Spleen (tissue), 11 donors: ENCODE measurements around the gene NRXN3. TPM values are rescaled to one million over a fixed set of nuclear protein-coding genes. Genes with fewer than 3 reads are reported as not detected.
"Not testable (repeated sequence)": the region's sequence is repeated elsewhere in the genome, so short reads cannot be mapped to it uniquely, and the experiment has no call there.

ENCODE experiments used
- DNase-seq: peaks from one replicate; pipeline ENCODE4 v3.0.0-alpha.2; 2020
- H3K27ac ChIP-seq, 8 donors: fragments of 200-600 bp; sonication (generic) in 7 of 8; 1 replicate in 4 of 8; 2 replicates in 4 of 8; pipeline versions ENCODE4 v1.5.0 to v1.8.0; 2016 to 2021; ENCODE audit warnings: inconsistent platforms in 4 of 8, mild to moderate bottlenecking in 4 of 8, moderate library complexity in 1 of 8
- H3K27me3 ChIP-seq, 7 donors: fragments of 200-600 bp; sonication (generic) in 6 of 7; replicated peaks in 1 of 7; 1 replicate in 4 of 7; 2 replicates in 3 of 7; pipeline versions ENCODE4 v1.5.0 to v1.8.0; 2016 to 2021; ENCODE audit warnings: inconsistent platforms in 3 of 7, mild to moderate bottlenecking in 1 of 7
- H3K36me3 ChIP-seq, 6 donors: fragments of 200-600 bp; sonication (generic) in 5 of 6; 1 replicate in 4 of 6; 2 replicates in 2 of 6; pipeline versions ENCODE4 v1.5.0 to v1.8.0; 2016 to 2021; ENCODE audit warnings: inconsistent platforms in 2 of 6
- H3K4me1 ChIP-seq, 6 donors: fragments of 200-600 bp; sonication (generic) in 5 of 6; 1 replicate in 3 of 6; 2 replicates in 3 of 6; pipeline versions ENCODE4 v1.5.0 to v1.8.0; 2016 to 2021; ENCODE audit warnings: inconsistent platforms in 3 of 6
- H3K4me3 ChIP-seq, 8 donors: fragments of 200-600 bp; sonication (generic) in 7 of 8; 1 replicate in 4 of 8; 2 replicates in 4 of 8; pipeline versions ENCODE4 v1.5.0 to v1.8.0; 2016 to 2021; ENCODE audit warnings: inconsistent platforms in 4 of 8, mild to moderate bottlenecking in 4 of 8, moderate library complexity in 2 of 8
- H3K9me3 ChIP-seq, 8 donors: fragments of 200-600 bp; sonication (generic) in 7 of 8; 1 replicate in 4 of 8; 2 replicates in 4 of 8; pipeline versions ENCODE4 v1.5.0 to v1.8.0; 2016 to 2021; ENCODE audit warnings: inconsistent platforms in 4 of 8
- CTCF ChIP-seq, 11 experiments: fragments of 200-600 bp in 7 of 11; fragments of 450-650 bp in 4 of 11; sonication (generic) in 4 of 11; IDR thresholded peaks in 8 of 11; conservative IDR thresholded peaks in 3 of 11; 1 replicate in 7 of 11; 2 replicates in 4 of 11; pipeline versions ENCODE4 v1.4.0 to v1.8.0; 2016 to 2021; ENCODE audit warnings: antibody characterized with exemption in 11 of 11, inconsistent platforms in 4 of 11, mild to moderate bottlenecking in 1 of 11
- POLR2A ChIP-seq, 3 donors: fragments of 450-650 bp; IDR thresholded peaks; one replicate each; pipeline ENCODE4 v1.5.1; 2017; ENCODE audit warnings: antibody characterized with exemption in 3 of 3, mild to moderate bottlenecking in 1 of 3
- POLR2AphosphoS5 ChIP-seq, 3 donors: sonication (generic); formaldehyde crosslinking; IDR thresholded peaks; one replicate each; pipeline ENCODE4 v1.5.1; 2017; ENCODE audit warnings: antibody characterized with exemption in 3 of 3
- WGBS, 5 donors: extraction: QIAGEN DNeasy Blood & Tissue Kit in 3 of 5; methylation state at CpG; one replicate each; pipeline versions ENCODE4 v1.1.5 to v1.1.7; 2013 to 2018; 5-methylcytosine and 5-hydroxymethylcytosine counted together
- intact Hi-C: fragments of 100-400 bp; cut with DNase I; formaldehyde crosslinking; loops from one replicate; pipeline ENCODE4 v1.15.0; 2023; ENCODE audit warnings: low total_unique reads
- polyA plus RNA-seq, 3 donors: library from polyadenylated mRNA; stranded (reverse); fragments of 200-250 nt; gene quantifications; one replicate each; pipeline ENCODE4 v1.2.1, GENCODE V29; 2013
- total RNA-seq, 7 donors: library from RNA; depleted of rRNA in 3 of 7; stranded (reverse); fragments of >200 nt in 3 of 7; fragmentation: NEBNext Ultra II Directional in 4 of 7; extraction: Animal tissue kit (Norgen Biotek cat#: 25700) in 4 of 7; gene quantifications; one replicate each; pipeline versions ENCODE4 v1.1.0 to v1.2.1, GENCODE V29; 2016 to 2021
- donor health status: healthy with polysubstance abuse.
- donor health status: DM: no; HTN: no; CAD: no; lungs with moderate emphysema.
- donor health status: DM: no; HTN: no; CAD: no.
- donor health status: Bipolar disorder and iron deficiency.
- donor health status: healthy.
- donor health status: DM: no; HTN: no; CAD: no.
- donor health status: DM: yes; HTN: yes; CAD: no.

The NRXN3 gene
- total and polyA plus RNA-seq, 10 donors, result 0.21 to 11.5 (median 1.6) TPM

GRCh38 chr14:79011920-79012204, 841.7 kb downstream of the NRXN3 start:
- Histone ChIP-seq H3K27ac (no peak overlapping the region), H3K27me3 (no peaks in the 10 kb centered on the region), H3K36me3 (no peaks in the 10 kb centered on the region), H3K4me1 (no peaks in the 10 kb centered on the region), H3K9me3 (no peaks in the 10 kb centered on the region), H3K4me3 (no peak overlapping the region)
- no peak for DNase-seq
- no peak for TF ChIP-seq CTCF (IDR thresholded peaks at IDR 0.05 in 8 of 11, conservative IDR thresholded peaks at IDR 0.05 in 3 of 11)
- no peak for TF ChIP-seq POLR2A (IDR thresholded peaks at IDR 0.05)
- no peak for TF ChIP-seq POLR2AphosphoS5 (IDR thresholded peaks at IDR 0.05)
- intact Hi-C loops, result no loop called here

GRCh38 chr14:79016828-79017505, 846.8 kb downstream of the NRXN3 start:
- intact Hi-C loops, result no loop called here
- Histone ChIP-seq H3K27me3 (no peaks in the 10 kb centered on the region), H3K4me1 (no peaks in the 10 kb centered on the region), H3K4me3 (no peak overlapping the region), H3K36me3 (no peaks in the 10 kb centered on the region), H3K9me3 (no peaks in the 10 kb centered on the region), H3K27ac (no peak overlapping the region)
- no peak for DNase-seq
- WGBS, 5 donors, result 68 to 76% (median 70%) methylated on average over 7 of the region's 7 CpGs
- TF ChIP-seq POLR2AphosphoS5 (IDR thresholded peaks at IDR 0.05), result no peak
- no peak for TF ChIP-seq POLR2A (IDR thresholded peaks at IDR 0.05)
- TF ChIP-seq CTCF (IDR thresholded peaks at IDR 0.05 in 8 of 11, conservative IDR thresholded peaks at IDR 0.05 in 3 of 11), result no peak

GRCh38 chr14:79017561-79017960, 847.4 kb downstream of the NRXN3 start:
- DNase-seq, result no peak
- Histone ChIP-seq H3K4me1 (no peaks in the 10 kb centered on the region), H3K36me3 (no peaks in the 10 kb centered on the region), H3K4me3 (no peak overlapping the region), H3K27me3 (no peaks in the 10 kb centered on the region), H3K9me3 (no peaks in the 10 kb centered on the region), H3K27ac (no peak overlapping the region)
- TF ChIP-seq CTCF (IDR thresholded peaks at IDR 0.05 in 8 of 11, conservative IDR thresholded peaks at IDR 0.05 in 3 of 11) (no peak), POLR2A (IDR thresholded peaks at IDR 0.05) (no peak), POLR2AphosphoS5 (IDR thresholded peaks at IDR 0.05) (no peak)
- intact Hi-C loops, result no loop called here
- WGBS, 5 donors, result 86 to 94% (median 89%) methylated on average over 4 of the region's 4 CpGs

- no peak for DNase-seq
- TF ChIP-seq CTCF (IDR thresholded peaks at IDR 0.05 in 8 of 11, conservative IDR thresholded peaks at IDR 0.05 in 3 of 11) (no peak), POLR2AphosphoS5 (IDR thresholded peaks at IDR 0.05) (no peak), POLR2A (IDR thresholded peaks at IDR 0.05) (no peak)
- Histone ChIP-seq H3K36me3 (no peaks in the 10 kb centered on the region), H3K4me1 (no peaks in the 10 kb centered on the region), H3K27ac (no peak overlapping the region), H3K27me3 (no peaks in the 10 kb centered on the region), H3K9me3 (no peaks in the 10 kb centered on the region), H3K4me3 (no peak overlapping the region)
- intact Hi-C loops, result no loop called here
- WGBS, 5 donors, result 39 to 72% (median 56%) methylated on average over 2 of the region's 2 CpGs
These were observed 848.7 kb downstream of the NRXN3 start for GRCh38 chr14:79018836-79019235.

GRCh38 chr14:79019898-79020297, 849.7 kb downstream of the NRXN3 start:
- H3K9me3 ChIP-seq, H3K36me3 ChIP-seq, H3K4me3 ChIP-seq, intact Hi-C loops, H3K27me3 ChIP-seq, H3K27ac ChIP-seq, H3K4me1 ChIP-seq, DNase-seq: not testable (repeated sequence)
- 86 to 90% methylated on average over 1 of the region's 1 CpG; no CpG with 5 or more reads in 3 of the 5 donors for WGBS, 5 donors
